Measurements from ENCODE around the gene PIK3C2B. TPM values are rescaled to one million over a fixed set of nuclear protein-coding genes. Genes with fewer than 3 reads are reported as not detected.

The PIK3C2B gene
- total RNA-seq, 1 experiment from 2014 or later: 17.4 TPM

DNA sequence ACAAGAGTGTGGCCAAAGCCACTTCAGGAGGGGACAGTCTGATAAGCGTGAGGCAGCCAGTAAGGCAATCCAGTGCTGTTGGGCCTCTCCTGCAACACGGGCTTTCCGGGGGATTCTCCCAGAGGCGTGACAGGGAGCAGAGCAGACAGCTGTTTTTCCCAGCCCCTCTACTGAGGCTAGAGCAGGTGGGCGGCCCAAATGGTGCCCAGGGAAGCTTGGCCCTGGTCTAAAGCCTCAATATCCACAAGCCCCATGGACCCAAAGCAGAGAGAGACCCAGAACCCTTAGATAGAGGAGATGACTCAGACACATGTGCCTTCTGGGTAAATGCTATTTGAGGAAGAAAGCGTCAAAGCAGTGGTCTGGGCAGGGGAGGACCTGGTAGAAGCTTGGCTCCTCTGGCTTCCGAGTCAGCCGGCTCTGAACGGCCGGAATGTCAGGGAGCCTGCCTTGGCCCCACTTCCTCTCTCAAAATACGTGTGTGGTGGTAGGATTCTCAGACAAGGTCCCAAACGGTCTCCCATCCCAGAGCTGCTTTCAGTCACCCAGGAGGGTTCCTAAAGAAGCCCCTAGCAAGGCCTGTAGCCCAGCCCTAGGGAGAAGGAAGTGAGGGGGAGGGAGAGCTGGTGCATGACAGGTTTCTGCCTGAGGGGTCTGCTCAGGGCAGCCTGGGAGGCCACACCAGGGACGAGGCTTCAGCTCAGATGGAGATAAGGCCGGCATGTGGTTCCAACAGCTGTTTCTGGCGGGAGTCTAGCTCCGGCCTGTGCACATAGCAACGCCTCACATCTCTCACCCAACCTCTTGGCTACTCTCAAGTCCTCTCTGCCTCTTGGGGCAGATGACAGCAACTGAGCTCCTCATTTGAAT is 28.8 kb downstream of the PIK3C2B start:
- no peak for ATAC-seq

DNA sequence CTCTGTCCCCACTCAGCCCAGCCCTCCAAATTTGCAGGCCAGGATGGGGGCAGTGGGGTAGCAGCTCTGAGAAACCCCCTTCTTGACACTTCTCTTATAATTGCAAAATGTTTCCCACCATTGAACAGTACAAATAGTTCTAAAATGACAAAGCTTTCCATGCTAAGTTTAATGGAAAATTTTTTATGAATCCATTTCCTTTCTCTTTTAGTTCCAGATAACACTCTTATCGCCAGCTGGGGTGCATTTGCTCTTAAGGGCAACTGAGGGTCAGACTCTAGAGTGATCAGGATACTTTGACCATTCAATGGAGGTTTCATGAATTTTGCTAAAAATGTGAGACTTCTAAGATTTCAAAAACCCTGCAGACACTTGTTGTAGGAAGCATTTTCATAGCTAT is 29.9 kb downstream of the PIK3C2B start:
- intact Hi-C loops (cut with micrococcal nuclease): no loop called here
- ChIA-PET POLR2A (no interaction called here), RAD21 (ENCODE audit: low non-redundant PET in 1 of 2, low total read pairs in 2 of 2, uncharacterized antibody in 2 of 2, unreplicated experiment in 2 of 2) (no interaction called here), CTCF (no interaction called here)
- Histone ChIP-seq H3K4me3 (replicated peaks in 1 of 2; ENCODE audit: low read depth in 1 of 2, low read length in 2 of 2) (no peak overlapping the region), H3K36me3 (ENCODE audit: control insufficient read depth in 1 of 2, insufficient read depth in 2 of 2, low read length in 2 of 2) (0 out of 4 replicates have a peak, but pooled peaks cover 0 to 2% of the 10 kb centered on the region in 2 experiments), H4K20me1 (ENCODE audit: insufficient read depth) (no peaks in the 10 kb centered on the region), H3K27me3 (ENCODE audit: insufficient read depth, low read length) (no peaks in the 10 kb centered on the region), H3K4me1 (ENCODE audit: control insufficient read depth in 1 of 2, insufficient read depth in 2 of 2, low read length in 2 of 2) (no peaks in the 10 kb centered on the region), H3K4me2 (ENCODE audit: low read length) (no peak overlapping the region), H2AFZ (ENCODE audit: low read depth, low read length, poor library complexity, severe bottlenecking) (no peak overlapping the region), H3K9ac (ENCODE audit: low read length) (no peak overlapping the region), H3K79me2 (ENCODE audit: insufficient read depth, low read length) (no peaks in the 10 kb centered on the region), H3K9me3 (ENCODE audit: control insufficient read depth in 1 of 2, insufficient read depth in 1 of 2, low read depth in 1 of 2, low read length in 2 of 2) (no peaks in the 10 kb centered on the region), H3K9me2 (ENCODE audit: insufficient read depth) (no peaks in the 10 kb centered on the region), H3K27ac (ENCODE audit: low read depth, low read length) (no peak overlapping the region)
- no TSS peak for BruUV-seq (replicated peaks)
- DNase-seq (ENCODE audit: low read depth, low spot score) (no peak), ATAC-seq (no peak)
- TF ChIP-seq, protein P1, sequence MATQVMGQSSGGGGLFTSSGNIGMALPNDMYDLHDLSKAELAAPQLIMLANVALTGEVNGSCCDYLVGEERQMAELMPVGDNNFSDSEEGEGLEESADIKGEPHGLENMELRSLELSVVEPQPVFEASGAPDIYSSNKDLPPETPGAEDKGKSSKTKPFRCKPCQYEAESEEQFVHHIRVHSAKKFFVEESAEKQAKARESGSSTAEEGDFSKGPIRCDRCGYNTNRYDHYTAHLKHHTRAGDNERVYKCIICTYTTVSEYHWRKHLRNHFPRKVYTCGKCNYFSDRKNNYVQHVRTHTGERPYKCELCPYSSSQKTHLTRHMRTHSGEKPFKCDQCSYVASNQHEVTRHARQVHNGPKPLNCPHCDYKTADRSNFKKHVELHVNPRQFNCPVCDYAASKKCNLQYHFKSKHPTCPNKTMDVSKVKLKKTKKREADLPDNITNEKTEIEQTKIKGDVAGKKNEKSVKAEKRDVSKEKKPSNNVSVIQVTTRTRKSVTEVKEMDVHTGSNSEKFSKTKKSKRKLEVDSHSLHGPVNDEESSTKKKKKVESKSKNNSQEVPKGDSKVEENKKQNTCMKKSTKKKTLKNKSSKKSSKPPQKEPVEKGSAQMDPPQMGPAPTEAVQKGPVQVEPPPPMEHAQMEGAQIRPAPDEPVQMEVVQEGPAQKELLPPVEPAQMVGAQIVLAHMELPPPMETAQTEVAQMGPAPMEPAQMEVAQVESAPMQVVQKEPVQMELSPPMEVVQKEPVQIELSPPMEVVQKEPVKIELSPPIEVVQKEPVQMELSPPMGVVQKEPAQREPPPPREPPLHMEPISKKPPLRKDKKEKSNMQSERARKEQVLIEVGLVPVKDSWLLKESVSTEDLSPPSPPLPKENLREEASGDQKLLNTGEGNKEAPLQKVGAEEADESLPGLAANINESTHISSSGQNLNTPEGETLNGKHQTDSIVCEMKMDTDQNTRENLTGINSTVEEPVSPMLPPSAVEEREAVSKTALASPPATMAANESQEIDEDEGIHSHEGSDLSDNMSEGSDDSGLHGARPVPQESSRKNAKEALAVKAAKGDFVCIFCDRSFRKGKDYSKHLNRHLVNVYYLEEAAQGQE (IDR thresholded peaks at IDR 0.05; ENCODE audit: low read depth): no peak
- TF ChIP-seq, protein P2, sequence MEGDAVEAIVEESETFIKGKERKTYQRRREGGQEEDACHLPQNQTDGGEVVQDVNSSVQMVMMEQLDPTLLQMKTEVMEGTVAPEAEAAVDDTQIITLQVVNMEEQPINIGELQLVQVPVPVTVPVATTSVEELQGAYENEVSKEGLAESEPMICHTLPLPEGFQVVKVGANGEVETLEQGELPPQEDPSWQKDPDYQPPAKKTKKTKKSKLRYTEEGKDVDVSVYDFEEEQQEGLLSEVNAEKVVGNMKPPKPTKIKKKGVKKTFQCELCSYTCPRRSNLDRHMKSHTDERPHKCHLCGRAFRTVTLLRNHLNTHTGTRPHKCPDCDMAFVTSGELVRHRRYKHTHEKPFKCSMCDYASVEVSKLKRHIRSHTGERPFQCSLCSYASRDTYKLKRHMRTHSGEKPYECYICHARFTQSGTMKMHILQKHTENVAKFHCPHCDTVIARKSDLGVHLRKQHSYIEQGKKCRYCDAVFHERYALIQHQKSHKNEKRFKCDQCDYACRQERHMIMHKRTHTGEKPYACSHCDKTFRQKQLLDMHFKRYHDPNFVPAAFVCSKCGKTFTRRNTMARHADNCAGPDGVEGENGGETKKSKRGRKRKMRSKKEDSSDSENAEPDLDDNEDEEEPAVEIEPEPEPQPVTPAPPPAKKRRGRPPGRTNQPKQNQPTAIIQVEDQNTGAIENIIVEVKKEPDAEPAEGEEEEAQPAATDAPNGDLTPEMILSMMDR (IDR thresholded peaks at IDR 0.05 in 2 of 3, conservative IDR thresholded peaks at IDR 0.05 in 1 of 3; ENCODE audit: borderline replicate concordance in 1 of 3, insufficient read depth in 1 of 3, low read depth in 2 of 3, low read length in 2 of 3): no peak
- no peak for TF ChIP-seq POLR2AphosphoS5 (IDR thresholded peaks at IDR 0.05; ENCODE audit: low read depth, low read length)
- TF ChIP-seq SIN3A (IDR thresholded peaks at IDR 0.05; ENCODE audit: low read depth): no peak
- TF ChIP-seq CBX3 (IDR thresholded peaks at IDR 0.05; ENCODE audit: low read depth): no peak
- TF ChIP-seq ELF1 (IDR thresholded peaks at IDR 0.05; ENCODE audit: borderline replicate concordance, low read depth): no peak
- no peak for TF ChIP-seq ZNF274 (IDR thresholded peaks at IDR 0.05; ENCODE audit: low read depth, low read length)
- TF ChIP-seq, protein P3, sequence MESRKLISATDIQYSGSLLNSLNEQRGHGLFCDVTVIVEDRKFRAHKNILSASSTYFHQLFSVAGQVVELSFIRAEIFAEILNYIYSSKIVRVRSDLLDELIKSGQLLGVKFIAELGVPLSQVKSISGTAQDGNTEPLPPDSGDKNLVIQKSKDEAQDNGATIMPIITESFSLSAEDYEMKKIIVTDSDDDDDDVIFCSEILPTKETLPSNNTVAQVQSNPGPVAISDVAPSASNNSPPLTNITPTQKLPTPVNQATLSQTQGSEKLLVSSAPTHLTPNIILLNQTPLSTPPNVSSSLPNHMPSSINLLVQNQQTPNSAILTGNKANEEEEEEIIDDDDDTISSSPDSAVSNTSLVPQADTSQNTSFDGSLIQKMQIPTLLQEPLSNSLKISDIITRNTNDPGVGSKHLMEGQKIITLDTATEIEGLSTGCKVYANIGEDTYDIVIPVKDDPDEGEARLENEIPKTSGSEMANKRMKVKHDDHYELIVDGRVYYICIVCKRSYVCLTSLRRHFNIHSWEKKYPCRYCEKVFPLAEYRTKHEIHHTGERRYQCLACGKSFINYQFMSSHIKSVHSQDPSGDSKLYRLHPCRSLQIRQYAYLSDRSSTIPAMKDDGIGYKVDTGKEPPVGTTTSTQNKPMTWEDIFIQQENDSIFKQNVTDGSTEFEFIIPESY (IDR thresholded peaks at IDR 0.05; ENCODE audit: extremely low read depth, insufficient replicate concordance, low read length): no peak

More for the DNA sequence above, 28.8 kb downstream of the PIK3C2B start:
- no peaks in the 10 kb centered on the region for H3K9me3 ChIP-seq (ENCODE audit: control insufficient read depth in 1 of 2, insufficient read depth in 1 of 2, low read depth in 1 of 2, low read length in 2 of 2)
- no TSS peak for BruUV-seq (replicated peaks)
- H4K20me1 ChIP-seq (ENCODE audit: insufficient read depth): no peaks in the 10 kb centered on the region
- H3K27ac ChIP-seq (ENCODE audit: low read depth, low read length): no peak overlapping the region
- no peaks in the 10 kb centered on the region for H3K79me2 ChIP-seq (ENCODE audit: insufficient read depth, low read length)
- intact Hi-C loops (cut with micrococcal nuclease): no loop called here
- H3K9me2 ChIP-seq (ENCODE audit: insufficient read depth): no peaks in the 10 kb centered on the region
- DNase-seq (ENCODE audit: low read depth, low spot score): no peak
- POLR2A ChIA-PET: no interaction called here
- no peak overlapping the region for H2AFZ ChIP-seq (ENCODE audit: low read depth, low read length, poor library complexity, severe bottlenecking)
- CTCF ChIA-PET: no interaction called here
- no peak overlapping the region for H3K9ac ChIP-seq (ENCODE audit: low read length)
- no peak overlapping the region for H3K4me2 ChIP-seq (ENCODE audit: low read length)
- H3K27me3 ChIP-seq (ENCODE audit: insufficient read depth, low read length): no peaks in the 10 kb centered on the region
- no peak overlapping the region for H3K4me3 ChIP-seq (replicated peaks in 1 of 2; ENCODE audit: low read depth in 1 of 2, low read length in 2 of 2)
- RAD21 ChIA-PET (ENCODE audit: low non-redundant PET in 1 of 2, low total read pairs in 2 of 2, uncharacterized antibody in 2 of 2, unreplicated experiment in 2 of 2): no interaction called here
- H3K4me1 ChIP-seq (ENCODE audit: control insufficient read depth in 1 of 2, insufficient read depth in 2 of 2, low read length in 2 of 2): no peaks in the 10 kb centered on the region
- 0 out of 4 replicates have a peak, but pooled peaks cover 0 to 2% of the 10 kb centered on the region in 2 experiments for H3K36me3 ChIP-seq (ENCODE audit: control insufficient read depth in 1 of 2, insufficient read depth in 2 of 2, low read length in 2 of 2)
- TF ChIP-seq SP1 (IDR thresholded peaks at IDR 0.05; ENCODE audit: low read depth): no peak
- no peak for TF ChIP-seq POLR2A (IDR thresholded peaks at IDR 0.05; ENCODE audit: borderline replicate concordance, extremely low read depth, insufficient read depth, insufficient read length)
- TF ChIP-seq SRF (IDR thresholded peaks at IDR 0.05; ENCODE audit: low read depth): no peak
- no peak for TF ChIP-seq POLR2AphosphoS5 (IDR thresholded peaks at IDR 0.05; ENCODE audit: low read depth, low read length)
- TF ChIP-seq JUND (IDR thresholded peaks at IDR 0.05): no peak
- TF ChIP-seq ZNF274 (IDR thresholded peaks at IDR 0.05; ENCODE audit: low read depth, low read length): no peak
